Neural cell (in vitro differentiated cells): Measurements from ENCODE around the gene CCND3.

ENCODE experiments used
- CTCF ChIP-seq: fragments of 450-650 bp; IDR thresholded peaks from 2 replicates; pipeline ENCODE4 v1.5.1; 2014; ENCODE audit warnings: antibody characterized with exemption, mild to moderate bottlenecking, moderate library complexity; ENCODE audit not compliant: poor library complexity, severe bottlenecking
- EP300 ChIP-seq: fragments of 450-650 bp; conservative IDR thresholded peaks from 2 replicates; pipeline ENCODE4 v1.6.1; 2014; ENCODE audit warnings: antibody characterized with exemption, mild to moderate bottlenecking, moderate library complexity; ENCODE audit not compliant: poor library complexity, severe bottlenecking
- EZH2 ChIP-seq: fragments of 200-600, 300-800 bp; shearing (Covaris generic), sonication (generic); IDR thresholded peaks from 2 replicates; pipeline ENCODE4 v1.6.1; 2014; ENCODE audit warnings: antibody characterized with exemption, low read length, borderline replicate concordance, mild to moderate bottlenecking; ENCODE audit not compliant: insufficient read depth, poor library complexity, severe bottlenecking
- POLR2AphosphoS5 ChIP-seq: IDR thresholded peaks from 2 replicates; pipeline ENCODE4 v1.6.1; 2012
- RAD21 ChIP-seq: fragments of 450-650 bp; conservative IDR thresholded peaks from 2 replicates; pipeline ENCODE4 v1.6.1; 2014; ENCODE audit warnings: antibody characterized with exemption, mild to moderate bottlenecking, moderate library complexity
- REST ChIP-seq: IDR thresholded peaks from 2 replicates; pipeline ENCODE4 v1.6.1; 2012; ENCODE audit warnings: borderline replicate concordance
- SMC3 ChIP-seq: fragments of 450-650 bp; conservative IDR thresholded peaks from 2 replicates; pipeline ENCODE4 v1.6.1; 2014; ENCODE audit warnings: antibody characterized with exemption, mild to moderate bottlenecking, moderate library complexity; ENCODE audit not compliant: poor library complexity
- TAF1 ChIP-seq: IDR thresholded peaks from 2 replicates; pipeline ENCODE4 v1.6.1; 2012; ENCODE audit warnings: low read depth

GRCh38 chr6:41967312-41968287 is 26.0 kb upstream of the CCND3 start:
- TF ChIP-seq CTCF, result no peak
- TF ChIP-seq EZH2, result no peak
- TF ChIP-seq TAF1, result no peak
- TF ChIP-seq EP300, result no peak
- no peak for TF ChIP-seq SMC3
- no peak for TF ChIP-seq RAD21
- no peak for TF ChIP-seq POLR2AphosphoS5
- TF ChIP-seq REST, result no peak
